ENCODE results near the gene CDCA4.

CDCA4 gene

GRCh38 chr14:105067140-105067968 lies 46.5 kb upstream of the CDCA4 start:
- no CpG with 5 or more reads among the region's 18 CpGs for WGBS (ENCODE audit: extremely low coverage, insufficient coverage, low lambda C conversion rate)
- Histone ChIP-seq H3K4me1 (ENCODE audit: control insufficient read depth, low read depth, low read length) (no peaks in the 10 kb centered on the region), H2BK120ac (ENCODE audit: low read depth, low read length) (no peak overlapping the region), H3K18ac (ENCODE audit: low read length) (no peak overlapping the region), H3K4me3 (ENCODE audit: low read length) (no peak overlapping the region), H3K4ac (ENCODE audit: low read depth, low read length) (no peak overlapping the region), H3K79me1 (ENCODE audit: low read length) (no peaks in the 10 kb centered on the region), H3K9ac (ENCODE audit: low read length) (no peak overlapping the region), H3K36me3 (ENCODE audit: control insufficient read depth, insufficient read depth, low read length) (no peaks in the 10 kb centered on the region), H2BK5ac (ENCODE audit: low read length) (no peak overlapping the region), H3K4me2 (ENCODE audit: low read length) (no peak overlapping the region), H3K27ac (ENCODE audit: low read depth, low read length) (no peak overlapping the region), H2BK15ac (replicated peaks; ENCODE audit: low read depth) (no peak overlapping the region), H3K23ac (ENCODE audit: low read length) (no peak overlapping the region), H4K8ac (ENCODE audit: low read depth, low read length) (no peak overlapping the region), H4K5ac (ENCODE audit: low read length) (no peak overlapping the region), H3K56ac (ENCODE audit: low read length) (no peak overlapping the region), H2AK5ac (ENCODE audit: low read length) (no peak overlapping the region), H3K79me2 (ENCODE audit: control insufficient read depth, insufficient read depth, low read length) (no peaks in the 10 kb centered on the region), H3K27me3 (ENCODE audit: insufficient read depth, low read length, poor library complexity) (no peaks in the 10 kb centered on the region)
- DNase-seq, result no peak

GRCh38 chr14:105066240-105067071 lies 45.6 kb upstream of the CDCA4 start:
- H3K79me2 ChIP-seq (ENCODE audit: control insufficient read depth, insufficient read depth, low read length), result no peaks in the 10 kb centered on the region
- no peak overlapping the region for H2AK5ac ChIP-seq (ENCODE audit: low read length)
- H3K27ac ChIP-seq (ENCODE audit: low read depth, low read length), result no peak overlapping the region
- no peak overlapping the region for H3K56ac ChIP-seq (ENCODE audit: low read length)
- H3K4me1 ChIP-seq (ENCODE audit: control insufficient read depth, low read depth, low read length), result no peaks in the 10 kb centered on the region
- H2BK15ac ChIP-seq (replicated peaks; ENCODE audit: low read depth), result no peak overlapping the region
- H4K8ac ChIP-seq (ENCODE audit: low read depth, low read length), result no peak overlapping the region
- H3K36me3 ChIP-seq (ENCODE audit: control insufficient read depth, insufficient read depth, low read length), result no peaks in the 10 kb centered on the region
- no peaks in the 10 kb centered on the region for H3K79me1 ChIP-seq (ENCODE audit: low read length)
- no peak overlapping the region for H3K18ac ChIP-seq (ENCODE audit: low read length)
- no peak for DNase-seq
- no peak overlapping the region for H2BK120ac ChIP-seq (ENCODE audit: low read depth, low read length)
- no peak overlapping the region for H3K9ac ChIP-seq (ENCODE audit: low read length)
- no peak overlapping the region for H3K4ac ChIP-seq (ENCODE audit: low read depth, low read length)
- no peak overlapping the region for H4K5ac ChIP-seq (ENCODE audit: low read length)
- H3K23ac ChIP-seq (ENCODE audit: low read length), result no peak overlapping the region
- no peak overlapping the region for H2BK5ac ChIP-seq (ENCODE audit: low read length)
- no peak overlapping the region for H3K4me3 ChIP-seq (ENCODE audit: low read length)
- no CpG with 5 or more reads among the region's 28 CpGs for WGBS (ENCODE audit: extremely low coverage, insufficient coverage, low lambda C conversion rate)
- H3K4me2 ChIP-seq (ENCODE audit: low read length), result no peak overlapping the region
- H3K27me3 ChIP-seq (ENCODE audit: insufficient read depth, low read length, poor library complexity), result no peaks in the 10 kb centered on the region

GRCh38 chr14:105065280-105066228 lies 44.7 kb upstream of the CDCA4 start, which contains the start of gene GPR132:
Gene GPR132, minus strand, starts transcription at chr14:105065430. Its CDS starts 10,010 bp downstream, at chr14:105055420.
- Histone ChIP-seq H3K79me2 (ENCODE audit: control insufficient read depth, insufficient read depth, low read length) (no peaks in the 10 kb centered on the region), H3K79me1 (ENCODE audit: low read length) (no peaks in the 10 kb centered on the region), H4K5ac (ENCODE audit: low read length) (no peak within 1 kb of the TSS), H2BK15ac (replicated peaks; ENCODE audit: low read depth) (no peak within 1 kb of the TSS), H3K4me3 (ENCODE audit: low read length) (no peak within 1 kb of the TSS), H3K56ac (ENCODE audit: low read length) (no peak within 1 kb of the TSS), H2BK5ac (ENCODE audit: low read length) (no peak within 1 kb of the TSS), H3K4ac (ENCODE audit: low read depth, low read length) (no peak within 1 kb of the TSS), H3K9ac (ENCODE audit: low read length) (no peak within 1 kb of the TSS), H3K23ac (ENCODE audit: low read length) (no peak within 1 kb of the TSS), H3K27me3 (ENCODE audit: insufficient read depth, low read length, poor library complexity) (no peaks in the 10 kb centered on the region), H2BK120ac (ENCODE audit: low read depth, low read length) (no peak within 1 kb of the TSS), H3K36me3 (ENCODE audit: control insufficient read depth, insufficient read depth, low read length) (no peaks in the 10 kb centered on the region), H2AK5ac (ENCODE audit: low read length) (no peak within 1 kb of the TSS), H3K18ac (ENCODE audit: low read length) (no peak within 1 kb of the TSS), H3K4me1 (ENCODE audit: control insufficient read depth, low read depth, low read length) (no peaks in the 10 kb centered on the region), H3K4me2 (ENCODE audit: low read length) (no peak within 1 kb of the TSS), H3K27ac (ENCODE audit: low read depth, low read length) (no peak within 1 kb of the TSS), H4K8ac (ENCODE audit: low read depth, low read length) (no peak within 1 kb of the TSS)
- no CpG with 5 or more reads among the region's 22 CpGs for WGBS (ENCODE audit: extremely low coverage, insufficient coverage, low lambda C conversion rate)
- no peak for DNase-seq

GRCh38 chr14:105064721-105065143 lies 43.8 kb upstream of the CDCA4 start:
- no peaks in the 10 kb centered on the region for H3K4me1 ChIP-seq (ENCODE audit: control insufficient read depth, low read depth, low read length)
- no peak overlapping the region for H2AK5ac ChIP-seq (ENCODE audit: low read length)
- no peak overlapping the region for H4K8ac ChIP-seq (ENCODE audit: low read depth, low read length)
- H3K36me3 ChIP-seq (ENCODE audit: control insufficient read depth, insufficient read depth, low read length), result no peaks in the 10 kb centered on the region
- no peak for DNase-seq
- H3K23ac ChIP-seq (ENCODE audit: low read length), result no peak overlapping the region
- no peak overlapping the region for H3K4me3 ChIP-seq (ENCODE audit: low read length)
- no peak overlapping the region for H2BK5ac ChIP-seq (ENCODE audit: low read length)
- H2BK15ac ChIP-seq (replicated peaks; ENCODE audit: low read depth), result no peak overlapping the region
- no peak overlapping the region for H3K56ac ChIP-seq (ENCODE audit: low read length)
- no peak overlapping the region for H3K27ac ChIP-seq (ENCODE audit: low read depth, low read length)
- WGBS (ENCODE audit: extremely low coverage, insufficient coverage, low lambda C conversion rate), result no CpG with 5 or more reads among the region's 12 CpGs
- no peaks in the 10 kb centered on the region for H3K79me2 ChIP-seq (ENCODE audit: control insufficient read depth, insufficient read depth, low read length)
- H2BK120ac ChIP-seq (ENCODE audit: low read depth, low read length), result no peak overlapping the region
- no peak overlapping the region for H3K4me2 ChIP-seq (ENCODE audit: low read length)
- H3K4ac ChIP-seq (ENCODE audit: low read depth, low read length), result no peak overlapping the region
- no peak overlapping the region for H3K18ac ChIP-seq (ENCODE audit: low read length)
- H4K5ac ChIP-seq (ENCODE audit: low read length), result no peak overlapping the region
- no peaks in the 10 kb centered on the region for H3K27me3 ChIP-seq (ENCODE audit: insufficient read depth, low read length, poor library complexity)
- no peak overlapping the region for H3K9ac ChIP-seq (ENCODE audit: low read length)
- H3K79me1 ChIP-seq (ENCODE audit: low read length), result no peaks in the 10 kb centered on the region

- H3K4me1 ChIP-seq (ENCODE audit: control insufficient read depth, low read depth, low read length), result no peaks in the 10 kb centered on the region
- no peak overlapping the region for H4K5ac ChIP-seq (ENCODE audit: low read length)
- H3K36me3 ChIP-seq (ENCODE audit: control insufficient read depth, insufficient read depth, low read length), result no peaks in the 10 kb centered on the region
- H3K4ac ChIP-seq (ENCODE audit: low read depth, low read length), result no peak overlapping the region
- H3K27me3 ChIP-seq (ENCODE audit: insufficient read depth, low read length, poor library complexity), result no peaks in the 10 kb centered on the region
- no peak overlapping the region for H3K4me3 ChIP-seq (ENCODE audit: low read length)
- H3K56ac ChIP-seq (ENCODE audit: low read length), result no peak overlapping the region
- no peak for DNase-seq
- H3K23ac ChIP-seq (ENCODE audit: low read length), result no peak overlapping the region
- H3K27ac ChIP-seq (ENCODE audit: low read depth, low read length), result no peak overlapping the region
- H2BK15ac ChIP-seq (replicated peaks; ENCODE audit: low read depth), result no peak overlapping the region
- no peak overlapping the region for H2BK120ac ChIP-seq (ENCODE audit: low read depth, low read length)
- no peak overlapping the region for H2BK5ac ChIP-seq (ENCODE audit: low read length)
- no peaks in the 10 kb centered on the region for H3K79me2 ChIP-seq (ENCODE audit: control insufficient read depth, insufficient read depth, low read length)
- no peaks in the 10 kb centered on the region for H3K79me1 ChIP-seq (ENCODE audit: low read length)
- no peak overlapping the region for H3K4me2 ChIP-seq (ENCODE audit: low read length)
- no peak overlapping the region for H2AK5ac ChIP-seq (ENCODE audit: low read length)
- H4K8ac ChIP-seq (ENCODE audit: low read depth, low read length), result no peak overlapping the region
- H3K9ac ChIP-seq (ENCODE audit: low read length), result no peak overlapping the region
- H3K18ac ChIP-seq (ENCODE audit: low read length), result no peak overlapping the region
- whole genome bisulfite sequencing (ENCODE audit: extremely low coverage, insufficient coverage, low lambda C conversion rate), result no CpG with 5 or more reads among the region's 10 CpGs
Measured at GRCh38 chr14:105064001-105064400, 43.1 kb upstream of the CDCA4 start.
